GM12801 (cell line): Measurements from ENCODE around the gene SLX9.

ENCODE experiments used
- TF ChIP-seq, protein P1 (sequence below): IDR thresholded peaks from one replicate; pipeline ENCODE4 v1.5.1; 2011; ENCODE audit warnings: control low read depth; ENCODE audit not compliant: insufficient read length; ENCODE audit errors: extremely low read depth

Gene SLX9

DNA sequence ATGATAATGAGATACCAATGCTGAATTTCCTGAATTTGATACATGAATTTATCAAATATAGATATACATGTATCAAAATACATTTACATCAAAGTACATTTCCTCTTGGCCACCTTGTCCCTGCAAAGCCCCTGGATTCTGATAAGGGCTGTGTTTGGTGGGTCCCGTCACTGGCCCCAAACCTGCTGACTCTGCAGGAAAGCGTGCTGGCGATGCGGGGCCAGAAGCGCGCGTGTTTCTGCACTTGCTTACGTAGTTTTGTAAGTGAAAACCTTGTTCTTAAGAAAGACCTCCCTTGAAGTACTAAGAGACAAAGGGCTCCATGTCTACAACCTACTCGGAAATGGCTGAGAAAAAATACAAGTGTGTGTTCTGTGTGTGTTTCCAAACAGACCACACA is 30.1 kb upstream of the SLX9 start:
- TF ChIP-seq, protein P1, sequence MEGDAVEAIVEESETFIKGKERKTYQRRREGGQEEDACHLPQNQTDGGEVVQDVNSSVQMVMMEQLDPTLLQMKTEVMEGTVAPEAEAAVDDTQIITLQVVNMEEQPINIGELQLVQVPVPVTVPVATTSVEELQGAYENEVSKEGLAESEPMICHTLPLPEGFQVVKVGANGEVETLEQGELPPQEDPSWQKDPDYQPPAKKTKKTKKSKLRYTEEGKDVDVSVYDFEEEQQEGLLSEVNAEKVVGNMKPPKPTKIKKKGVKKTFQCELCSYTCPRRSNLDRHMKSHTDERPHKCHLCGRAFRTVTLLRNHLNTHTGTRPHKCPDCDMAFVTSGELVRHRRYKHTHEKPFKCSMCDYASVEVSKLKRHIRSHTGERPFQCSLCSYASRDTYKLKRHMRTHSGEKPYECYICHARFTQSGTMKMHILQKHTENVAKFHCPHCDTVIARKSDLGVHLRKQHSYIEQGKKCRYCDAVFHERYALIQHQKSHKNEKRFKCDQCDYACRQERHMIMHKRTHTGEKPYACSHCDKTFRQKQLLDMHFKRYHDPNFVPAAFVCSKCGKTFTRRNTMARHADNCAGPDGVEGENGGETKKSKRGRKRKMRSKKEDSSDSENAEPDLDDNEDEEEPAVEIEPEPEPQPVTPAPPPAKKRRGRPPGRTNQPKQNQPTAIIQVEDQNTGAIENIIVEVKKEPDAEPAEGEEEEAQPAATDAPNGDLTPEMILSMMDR: no peak

DNA sequence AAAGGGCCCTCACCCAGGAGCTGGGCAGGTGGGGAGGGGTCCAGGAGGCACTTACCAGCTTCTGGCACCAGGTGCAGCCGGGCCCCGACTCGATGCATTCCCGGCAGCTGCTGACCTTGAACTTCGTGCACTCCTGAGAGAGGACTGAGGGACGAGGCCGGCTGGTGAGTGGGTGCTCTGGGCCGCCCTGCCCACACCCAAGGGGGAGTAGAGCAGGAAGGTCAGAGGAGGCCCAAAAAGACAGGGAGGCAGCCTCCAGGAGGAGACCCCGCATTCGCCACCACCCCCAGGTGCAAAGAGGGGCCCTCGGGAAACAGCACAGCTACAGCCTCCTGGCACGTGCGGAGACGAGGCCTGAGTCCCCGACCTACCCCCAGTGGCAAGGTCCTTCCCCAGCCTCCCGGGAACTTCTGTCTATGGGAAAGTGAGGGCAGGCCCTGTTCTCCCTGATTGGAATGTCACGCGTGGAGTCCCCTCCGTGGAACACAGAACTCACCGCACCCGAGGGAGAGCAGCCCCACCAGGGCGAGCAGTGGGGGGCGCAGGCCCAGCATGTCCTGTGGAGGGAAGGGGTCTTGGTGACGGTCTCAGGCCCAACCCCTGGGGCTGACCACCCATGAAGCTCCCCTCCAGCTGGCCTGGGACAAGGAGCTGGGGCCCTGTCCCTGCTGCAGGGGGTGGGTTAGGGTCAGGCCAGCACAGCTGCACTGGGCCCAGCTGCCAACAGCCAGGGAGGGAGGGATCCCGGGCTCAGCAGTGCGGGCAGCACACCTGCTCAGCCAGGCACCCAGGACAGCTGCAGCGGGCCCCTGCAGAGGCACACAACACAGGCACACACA is 29.4 kb upstream of the SLX9 start:
- TF ChIP-seq, protein P1: no peak

DNA sequence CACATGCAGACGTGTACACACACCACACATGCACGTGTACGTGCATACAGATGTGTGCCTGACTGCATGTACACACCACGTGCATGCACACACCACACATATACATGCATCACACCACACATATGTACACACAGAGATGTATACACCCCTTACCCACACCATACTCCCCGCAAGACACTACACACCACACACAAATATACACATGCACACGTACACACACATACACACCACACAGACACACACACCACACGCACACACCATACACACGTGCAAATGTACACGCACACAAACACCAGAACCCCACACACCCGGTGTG is 28.8 kb upstream of the SLX9 start:
- TF ChIP-seq, protein P1: no peak

DNA sequence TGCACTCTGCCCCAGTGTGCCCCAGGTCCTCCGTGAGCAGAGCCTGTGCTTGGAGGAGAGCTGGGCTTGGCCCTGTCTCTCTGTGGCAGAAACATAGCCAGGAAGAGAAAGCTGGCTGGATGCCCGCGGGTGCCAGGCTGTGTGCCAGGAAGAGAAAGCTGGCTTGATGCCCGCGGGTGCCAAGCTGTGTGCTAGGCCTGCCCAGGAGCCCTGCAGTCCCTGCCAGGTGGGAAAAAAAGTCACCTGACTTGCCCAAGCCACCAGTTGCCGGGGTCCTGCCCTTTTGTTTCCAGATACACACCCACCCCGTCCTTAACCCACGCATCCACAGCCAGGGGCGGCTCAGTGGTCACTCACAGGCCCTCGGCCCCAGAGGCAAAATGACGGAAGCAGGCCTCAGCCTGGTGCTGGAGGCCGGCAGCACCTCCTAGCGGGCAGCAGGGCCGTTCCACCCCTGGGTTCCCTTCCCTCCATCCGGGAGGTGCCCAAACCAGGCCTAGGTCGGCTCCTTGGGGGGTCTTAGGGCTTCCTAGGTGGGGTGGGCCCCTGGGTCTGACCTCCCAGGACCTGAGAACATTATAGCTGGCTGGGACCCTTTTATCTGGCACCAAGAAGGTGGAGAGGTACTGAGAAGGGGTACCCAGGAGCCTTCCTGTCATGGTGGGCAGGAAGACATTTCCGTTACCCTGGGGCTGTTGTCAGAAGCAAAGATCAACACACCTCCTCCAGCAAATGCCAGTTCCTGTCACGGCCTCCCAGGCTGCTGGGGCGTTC is 28.3 kb upstream of the SLX9 start:
- TF ChIP-seq, protein P1: no peak

DNA sequence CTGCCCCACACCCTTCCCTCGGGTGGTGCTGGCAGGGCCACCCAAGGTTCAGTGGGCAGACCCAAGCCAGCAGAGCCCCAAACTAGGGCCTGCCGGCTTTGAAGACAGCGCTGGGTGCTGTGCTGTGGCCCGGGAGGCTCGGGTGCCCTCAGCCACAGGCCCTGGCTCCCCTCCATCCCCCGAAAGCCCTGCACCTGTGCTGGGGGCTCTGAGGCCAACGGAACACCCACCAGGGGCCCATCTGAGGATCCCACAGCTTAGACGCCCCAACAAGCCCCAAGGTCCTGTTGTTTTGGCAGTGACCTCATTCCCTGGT is 27.7 kb upstream of the SLX9 start:
- TF ChIP-seq, protein P1: no peak

DNA sequence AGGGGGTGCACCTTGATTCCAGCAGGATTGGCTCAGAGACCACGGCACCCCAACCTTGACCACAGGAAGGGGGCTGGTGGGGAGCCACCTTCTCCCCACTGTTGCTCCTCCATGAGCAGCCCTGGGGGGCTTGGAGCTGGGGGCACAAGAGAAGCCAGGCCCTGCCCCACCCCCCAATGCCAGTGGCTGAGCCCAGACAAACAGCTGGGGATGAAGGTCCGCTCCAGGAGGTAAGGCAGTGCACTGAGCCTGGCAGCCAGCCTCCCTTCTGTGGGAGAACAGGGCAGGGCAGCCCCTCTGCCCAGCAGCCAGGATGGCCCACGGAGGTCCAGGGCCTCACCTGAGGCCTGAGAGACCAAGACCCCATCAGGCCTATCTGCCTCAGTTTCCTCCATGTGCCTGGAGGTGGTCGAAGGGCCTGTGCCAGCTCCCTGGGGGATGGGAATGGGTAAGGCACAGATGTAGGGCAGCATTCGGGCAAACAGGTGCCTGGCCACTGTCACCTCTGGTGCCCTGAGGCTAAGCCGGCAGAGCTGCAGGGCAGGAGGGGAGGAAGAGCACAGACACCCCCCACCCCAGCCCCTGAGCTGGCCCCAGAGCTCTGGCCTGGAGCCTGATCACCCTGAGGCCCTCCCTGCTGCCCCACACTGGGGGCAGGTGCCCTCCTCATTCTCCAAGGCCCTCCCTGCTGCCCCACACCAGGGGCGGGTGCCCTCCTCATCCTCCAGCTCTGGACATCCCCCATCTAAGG is 26.2 kb upstream of the SLX9 start:
- TF ChIP-seq, protein P1: no peak

DNA sequence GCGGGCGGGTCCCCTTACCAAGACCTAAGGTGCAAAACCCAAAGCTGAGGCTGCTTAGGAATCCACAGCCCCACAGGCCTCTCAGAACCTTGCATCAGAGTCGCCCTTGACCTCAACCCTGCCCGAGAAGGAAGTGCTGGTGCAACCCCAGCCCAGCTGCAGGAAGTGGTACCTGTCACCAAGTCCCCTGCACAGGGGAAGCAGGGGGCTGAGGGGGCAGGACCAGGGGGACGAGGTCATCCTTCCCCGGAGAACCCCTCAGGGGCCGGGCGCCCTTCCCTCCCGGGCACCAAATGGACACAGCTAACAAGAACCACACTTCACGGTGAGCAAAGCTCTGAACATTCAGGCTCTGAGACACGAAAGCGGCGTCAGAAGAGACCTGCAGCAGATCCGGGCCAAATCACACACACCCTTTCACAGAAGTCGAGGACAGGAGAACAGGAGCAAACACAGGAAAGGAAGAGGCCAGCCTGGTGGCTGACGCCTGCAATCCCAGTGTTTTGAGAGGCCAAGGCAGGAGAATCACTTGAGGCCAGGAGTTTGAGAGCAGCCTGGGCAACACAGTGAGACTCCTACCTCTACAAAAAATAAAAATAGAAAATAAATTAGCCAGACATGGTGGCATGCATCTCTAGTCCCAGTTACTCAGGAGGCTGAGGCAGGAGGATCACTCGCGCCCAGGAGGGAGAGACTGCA is 25.5 kb upstream of the SLX9 start:
- TF ChIP-seq, protein P1: no peak
